CD14-positive monocyte (primary cell): ENCODE data around the gene SNIP1. TPM values are rescaled to one million over a fixed set of nuclear protein-coding genes. Genes with fewer than 3 reads are reported as not detected.

ENCODE experiments used
- DNase-seq, 3 donors: peaks; one replicate each; pipeline ENCODE4 v3.0.0-alpha.2; 2011 to 2022
- H2AFZ ChIP-seq: 2 replicates; pipeline ENCODE4 v1.6.0; 2012; ENCODE audit warnings: mild to moderate bottlenecking, low read depth, low read length, inconsistent platforms; ENCODE audit not compliant: insufficient read depth, poor library complexity, severe bottlenecking
- H3K27ac ChIP-seq, 2 donors: 1 replicate in 1 of 2; 2 replicates in 1 of 2; pipeline ENCODE4 v1.5.1; 2012 to 2013; ENCODE audit warnings: low read length in 2 of 2, control low read depth in 1 of 2, inconsistent platforms in 1 of 2, low read depth in 1 of 2, mild to moderate bottlenecking in 1 of 2
- H3K27me3 ChIP-seq, 2 donors: one replicate each; pipeline versions ENCODE4 v1.6.0 to v1.6.1; 2011 to 2013; ENCODE audit warnings: low read length in 2 of 2; ENCODE audit not compliant: control insufficient read depth in 2 of 2, insufficient read depth in 2 of 2
- H3K36me3 ChIP-seq, 2 donors: replicated peaks in 1 of 2; 1 replicate in 1 of 2; 2 replicates in 1 of 2; pipeline versions ENCODE4 v1.5.1 to v1.6.1; 2012 to 2013; ENCODE audit warnings: low read length in 2 of 2, control low read depth in 1 of 2, inconsistent platforms in 1 of 2, mild to moderate bottlenecking in 1 of 2; ENCODE audit not compliant: insufficient read depth in 2 of 2, control insufficient read depth in 1 of 2
- H3K4me1 ChIP-seq, 2 donors: 1 replicate in 1 of 2; 2 replicates in 1 of 2; pipeline versions ENCODE4 v1.5.1 to v1.6.1; 2012 to 2013; ENCODE audit warnings: low read length in 2 of 2, control low read depth in 1 of 2, inconsistent platforms in 1 of 2, mild to moderate bottlenecking in 1 of 2, moderate library complexity in 1 of 2; ENCODE audit not compliant: insufficient read depth in 2 of 2, control insufficient read depth in 1 of 2
- H3K4me2 ChIP-seq: replicated peaks from 2 replicates; pipeline ENCODE3; 2012; ENCODE audit warnings: low read length, moderate library complexity, mild to moderate bottlenecking; ENCODE audit not compliant: poor library complexity, severe bottlenecking; ENCODE audit errors: extremely low read depth
- H3K4me3 ChIP-seq, 3 experiments: fragments of 200-600 bp in 1 of 3; sonication (generic) in 1 of 3; replicated peaks in 1 of 3; 1 replicate in 2 of 3; 2 replicates in 1 of 3; pipeline ENCODE4 v1.5.1; 2011 to 2013; ENCODE audit warnings: low read length in 3 of 3, mild to moderate bottlenecking in 3 of 3, control low read depth in 2 of 3, low read depth in 2 of 3, inconsistent platforms in 1 of 3, moderate library complexity in 1 of 3
- H3K79me2 ChIP-seq: 2 replicates; pipeline ENCODE4 v1.6.0; 2012; ENCODE audit warnings: mild to moderate bottlenecking, control low read depth, inconsistent platforms, low read length, moderate library complexity; ENCODE audit not compliant: insufficient read depth
- H3K9ac ChIP-seq: 2 replicates; pipeline ENCODE4 v1.6.0; 2017; ENCODE audit warnings: low read length, mild to moderate bottlenecking; ENCODE audit not compliant: insufficient read depth, poor library complexity, severe bottlenecking
- H3K9me3 ChIP-seq, 2 donors: replicated peaks in 1 of 2; 1 replicate in 1 of 2; 2 replicates in 1 of 2; pipeline versions ENCODE4 v1.5.1 to v1.6.1; 2012 to 2013; ENCODE audit warnings: low read length in 2 of 2, control low read depth in 1 of 2; ENCODE audit not compliant: control insufficient read depth in 1 of 2, insufficient read depth in 1 of 2
- H4K20me1 ChIP-seq: 2 replicates; pipeline ENCODE4 v1.6.0; 2012; ENCODE audit warnings: mild to moderate bottlenecking, low read length, control low read depth, moderate library complexity; ENCODE audit not compliant: insufficient read depth
- H3K27ac Mint-ChIP-seq, 7 donors: one replicate each; pipeline ENCODE4 v1.8.0; 2020; ENCODE audit warnings: mild to moderate bottlenecking in 7 of 7, mixed read lengths in 7 of 7, moderate library complexity in 6 of 7, inconsistent platforms in 2 of 7
- H3K27me3 Mint-ChIP-seq, 3 donors: one replicate each; pipeline ENCODE4 v1.8.0; 2021 to 2022; ENCODE audit warnings: low read depth in 3 of 3, mild to moderate bottlenecking in 3 of 3, mixed read lengths in 3 of 3, moderate library complexity in 3 of 3, inconsistent platforms in 1 of 3
- H3K36me3 Mint-ChIP-seq, 2 donors: one replicate each; pipeline ENCODE4 v1.8.0; 2020; ENCODE audit warnings: mixed read lengths in 2 of 2, inconsistent platforms in 1 of 2, mild to moderate bottlenecking in 1 of 2
- H3K4me1 Mint-ChIP-seq: one replicate; pipeline ENCODE4 v1.8.0; 2020; ENCODE audit warnings: mild to moderate bottlenecking, mixed read lengths
- H3K4me3 Mint-ChIP-seq, 2 donors: one replicate each; pipeline ENCODE4 v1.8.0; 2020; ENCODE audit warnings: mild to moderate bottlenecking in 2 of 2, mixed read lengths in 2 of 2, moderate library complexity in 1 of 2
- H3K9me3 Mint-ChIP-seq, 7 donors: one replicate each; pipeline ENCODE4 v1.8.0; 2020 to 2022; ENCODE audit warnings: mixed read lengths in 7 of 7, mild to moderate bottlenecking in 6 of 7, moderate library complexity in 6 of 7, inconsistent platforms in 2 of 7
- WGBS: methylation state at CpG from one replicate; pipeline ENCODE4 v1.1.5; 2013; ENCODE audit warnings: missing lambda C conversion rate; ENCODE audit not compliant: insufficient coverage; 5-methylcytosine and 5-hydroxymethylcytosine counted together
- intact Hi-C, 2 donors: fragments of 100-400 bp; cut with micrococcal nuclease; formaldehyde crosslinking; loops; one replicate each; pipeline versions ENCODE4 v1.15.0 to v1.15.1; 2023
- polyA plus RNA-seq, 3 donors: library from polyadenylated mRNA; depleted of rRNA in 1 of 3; unstranded in 2 of 3; stranded (reverse) in 1 of 3; fragments of 300-500 nt in 2 of 3; fragments of >200 nt in 1 of 3; fragmentation: Illumina TruSeq in 2 of 3; gene quantifications; 1 replicate in 2 of 3; 2 replicates in 1 of 3; pipeline ENCODE4 v1.2.3, GENCODE V29; 2012 to 2021
- TF ChIP-seq, protein P1 (sequence below): fragments of 200-600 bp; IDR thresholded peaks from one replicate; pipeline ENCODE4 v1.8.0; 2022; ENCODE audit warnings: antibody characterized with exemption, mild to moderate bottlenecking

SNIP1 gene
- polyA plus RNA-seq, 3 donors: 1.6 to 6.8 (median 3.3) TPM

DNA sequence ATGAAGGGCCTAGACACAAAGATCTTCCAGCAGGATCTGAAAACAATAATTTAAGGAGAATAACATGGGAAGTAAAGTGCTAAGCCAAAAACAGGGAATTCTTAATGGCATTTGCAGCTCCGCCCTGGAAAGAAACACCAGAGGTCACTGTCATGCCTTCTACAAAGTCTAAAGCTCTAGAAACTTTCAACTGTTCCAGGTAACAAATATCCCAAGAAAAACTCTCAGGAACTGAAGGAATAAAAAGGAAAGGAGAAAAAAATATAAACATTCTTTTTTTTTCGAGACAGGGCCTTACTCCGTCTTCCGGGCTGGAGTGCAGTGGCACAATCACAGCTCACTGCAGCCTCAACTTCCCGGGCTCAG lies 66.5 kb downstream of the SNIP1 start:
- Mint-ChIP-seq H3K9me3 (no peaks in the 10 kb centered on the region), H3K4me1 (peaks cover 29% of the 10 kb centered on the region), H3K27ac (peak overlapping the region; percentile 90 to 96 (median 93)), H3K4me3 (peak overlapping the region in 1 of 2 donors; percentile 55), H3K27me3 (no peaks in the 10 kb centered on the region), H3K36me3 (peaks cover 33 to 62% of the 10 kb centered on the region in 2 donors)
- Histone ChIP-seq H3K9me3 (no peaks in the 10 kb centered on the region), H3K9ac (peak overlapping the region; percentile 9), H3K36me3 (peaks cover 43 to 58% of the 10 kb centered on the region in 2 donors), H3K4me2 (peak overlapping the region; percentile 69), H3K27ac (peak overlapping the region; percentile 81 to 85), H4K20me1 (peaks cover 12% of the 10 kb centered on the region), H3K27me3 (no peaks in the 10 kb centered on the region), H2AFZ (peak overlapping the region; percentile 37), H3K4me1 (peaks cover 29 to 34% of the 10 kb centered on the region in 2 donors), H3K4me3 (peak overlapping the region in 1 of 3 experiments; percentile 46), H3K79me2 (no peaks in the 10 kb centered on the region)
- WGBS: no CpG with 5 or more reads among the region's 5 CpGs
- intact Hi-C loops: loop anchor here (1.0 to 5.0 kb wide), 2 partner anchors 32 to 35 kb away; no protein-coding TSS in a partner anchor
- no peak for DNase-seq
- TF ChIP-seq, protein P1, sequence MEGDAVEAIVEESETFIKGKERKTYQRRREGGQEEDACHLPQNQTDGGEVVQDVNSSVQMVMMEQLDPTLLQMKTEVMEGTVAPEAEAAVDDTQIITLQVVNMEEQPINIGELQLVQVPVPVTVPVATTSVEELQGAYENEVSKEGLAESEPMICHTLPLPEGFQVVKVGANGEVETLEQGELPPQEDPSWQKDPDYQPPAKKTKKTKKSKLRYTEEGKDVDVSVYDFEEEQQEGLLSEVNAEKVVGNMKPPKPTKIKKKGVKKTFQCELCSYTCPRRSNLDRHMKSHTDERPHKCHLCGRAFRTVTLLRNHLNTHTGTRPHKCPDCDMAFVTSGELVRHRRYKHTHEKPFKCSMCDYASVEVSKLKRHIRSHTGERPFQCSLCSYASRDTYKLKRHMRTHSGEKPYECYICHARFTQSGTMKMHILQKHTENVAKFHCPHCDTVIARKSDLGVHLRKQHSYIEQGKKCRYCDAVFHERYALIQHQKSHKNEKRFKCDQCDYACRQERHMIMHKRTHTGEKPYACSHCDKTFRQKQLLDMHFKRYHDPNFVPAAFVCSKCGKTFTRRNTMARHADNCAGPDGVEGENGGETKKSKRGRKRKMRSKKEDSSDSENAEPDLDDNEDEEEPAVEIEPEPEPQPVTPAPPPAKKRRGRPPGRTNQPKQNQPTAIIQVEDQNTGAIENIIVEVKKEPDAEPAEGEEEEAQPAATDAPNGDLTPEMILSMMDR: peak; percentile 68

DNA sequence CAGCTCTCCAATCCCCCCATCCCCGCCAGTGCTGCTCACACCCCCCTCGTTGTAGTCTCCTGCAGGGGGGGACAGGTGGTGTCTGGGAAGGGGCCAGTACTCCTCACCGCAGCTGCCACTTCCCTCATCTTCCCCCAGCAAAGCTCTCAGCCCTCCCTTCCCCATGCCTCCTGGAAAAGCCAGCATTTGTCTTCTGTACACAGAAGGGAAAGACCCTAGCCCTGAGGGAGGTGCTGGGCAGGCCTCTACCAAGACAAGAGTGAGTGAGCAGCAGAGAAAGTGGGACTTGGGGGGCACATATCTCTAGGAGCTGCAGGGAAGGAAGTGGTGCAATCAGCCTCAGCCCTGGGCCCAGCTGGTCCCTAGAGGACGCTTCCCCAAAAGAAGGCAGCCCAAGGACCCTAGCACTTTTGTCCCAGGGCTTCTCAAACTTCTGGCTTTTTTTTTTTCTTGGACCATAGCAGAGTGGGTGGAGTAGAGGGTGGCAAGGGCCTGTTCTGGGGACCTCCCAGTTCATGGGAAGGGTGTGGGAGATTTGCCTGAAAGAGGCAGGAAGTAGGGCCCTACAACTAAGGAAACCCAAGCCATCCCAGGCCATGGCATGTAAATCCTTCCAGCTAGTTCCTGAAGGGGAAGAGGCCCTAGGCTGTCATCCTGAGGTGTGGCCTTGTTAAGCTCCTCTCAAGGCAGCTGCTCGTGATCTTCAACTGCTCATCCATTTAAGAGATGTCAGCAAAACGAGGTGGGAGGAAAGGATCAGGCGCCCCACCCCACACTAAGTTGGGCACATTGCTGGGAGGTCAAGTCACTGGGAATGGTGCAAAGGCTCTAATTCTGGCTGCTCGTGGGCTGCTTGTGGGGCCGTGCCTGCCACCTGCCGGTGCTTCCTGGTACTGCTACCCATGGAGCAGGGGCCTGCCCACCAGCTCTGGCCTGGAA lies 67.1 kb downstream of the SNIP1 start:
- TF ChIP-seq, protein P1: peak; percentile 98
- peaks cover 18% of the 10 kb centered on the region for H4K20me1 ChIP-seq
- peaks cover 29 to 34% of the 10 kb centered on the region in 2 donors for H3K4me1 ChIP-seq
- intact Hi-C loops: loop anchor here (1.0 to 5.0 kb wide), 2 partner anchors 32 to 35 kb away; no protein-coding TSS in a partner anchor
- H3K9ac ChIP-seq: peak overlapping the region; percentile 9
- no peaks in the 10 kb centered on the region for H3K9me3 Mint-ChIP-seq
- peak overlapping the region in 1 of 2 donors; percentile 63 for H3K4me3 Mint-ChIP-seq
- 0% methylated on average over 4 of the region's 10 CpGs for WGBS
- no peaks in the 10 kb centered on the region for H3K27me3 ChIP-seq
- peak; percentile 59 to 77 (median 65) for DNase-seq
- peak overlapping the region; percentile 69 for H3K4me2 ChIP-seq
- no peaks in the 10 kb centered on the region for H3K27me3 Mint-ChIP-seq
- H2AFZ ChIP-seq: peak overlapping the region; percentile 37
- H3K4me3 ChIP-seq: peak overlapping the region in 1 of 3 experiments; percentile 46
- H3K36me3 ChIP-seq: peaks cover 45 to 58% of the 10 kb centered on the region in 2 donors
- peaks cover 37 to 62% of the 10 kb centered on the region in 2 donors for H3K36me3 Mint-ChIP-seq
- no peaks in the 10 kb centered on the region for H3K9me3 ChIP-seq
- peaks cover 29% of the 10 kb centered on the region for H3K4me1 Mint-ChIP-seq
- peak overlapping the region; percentile 90 to 96 (median 93) for H3K27ac Mint-ChIP-seq
- H3K27ac ChIP-seq: peak overlapping the region; percentile 81 to 85
- H3K79me2 ChIP-seq: no peaks in the 10 kb centered on the region
